HG03520 (cell line): ENCODE measurements around the gene ARHGAP36.

Experiments used
- ATAC-seq: cut with Tn5 transposase; IDR thresholded peaks from one replicate; pipeline ENCODE4 v1.9.1; 2021; ENCODE audit warnings: mild to moderate bottlenecking, moderate library complexity; ENCODE audit not compliant: unreplicated experiment

The ARHGAP36 gene

GRCh38 chrX:131058136-131058868 is at the start of gene ARHGAP36:
TSS of gene ARHGAP36 (plus strand) at chrX:131058346. CDS start at chrX:131081666, 23,320 bp downstream.
- no peak for ATAC-seq

GRCh38 chrX:131010186-131010585 is 48.0 kb upstream of the ARHGAP36 start:
- no peak for ATAC-seq

GRCh38 chrX:131025336-131025735 is 32.8 kb upstream of the ARHGAP36 start:
- ATAC-seq = no peak

GRCh38 chrX:131032354-131033230 is 25.6 kb upstream of the ARHGAP36 start:
- no peak for ATAC-seq

- no peak for ATAC-seq
Measured at GRCh38 chrX:131034063-131034462, 24.1 kb upstream of the ARHGAP36 start.

GRCh38 chrX:131040781-131041180 is 17.4 kb upstream of the ARHGAP36 start:
- ATAC-seq = no peak

- ATAC-seq = no peak
Measured at GRCh38 chrX:131041667-131042066, 16.5 kb upstream of the ARHGAP36 start.

GRCh38 chrX:131045726-131046125 is 12.4 kb upstream of the ARHGAP36 start:
- no peak for ATAC-seq

- ATAC-seq = no peak
Measured at GRCh38 chrX:131046596-131046995, 11.6 kb upstream of the ARHGAP36 start.

- ATAC-seq = no peak
Measured at GRCh38 chrX:131047180-131047579, 11.0 kb upstream of the ARHGAP36 start.

GRCh38 chrX:131053076-131053475 is 5.1 kb upstream of the ARHGAP36 start:
- no peak for ATAC-seq

- no peak for ATAC-seq
Measured at GRCh38 chrX:131054906-131055305, 3.2 kb upstream of the ARHGAP36 start.

GRCh38 chrX:131057706-131058105 is 440 bp upstream of the ARHGAP36 start:
- no peak for ATAC-seq

GRCh38 chrX:131059246-131059645 is 1.1 kb downstream of the ARHGAP36 start:
- ATAC-seq = no peak

GRCh38 chrX:131060147-131060546 is 2.0 kb downstream of the ARHGAP36 start:
- ATAC-seq = no peak

GRCh38 chrX:131061306-131061705 is 3.2 kb downstream of the ARHGAP36 start:
- ATAC-seq = no peak

- ATAC-seq = no peak
Measured at GRCh38 chrX:131063613-131064012, 5.5 kb downstream of the ARHGAP36 start.

GRCh38 chrX:131066237-131066636 is 8.1 kb downstream of the ARHGAP36 start:
- no peak for ATAC-seq

GRCh38 chrX:131067216-131067615 is 9.1 kb downstream of the ARHGAP36 start:
- ATAC-seq = no peak

- ATAC-seq = no peak
Measured at GRCh38 chrX:131067846-131068745, 9.9 kb downstream of the ARHGAP36 start.
